HG03342 (cell line): ENCODE results near the gene BICRA.

ENCODE experiments used
- ATAC-seq: cut with Tn5 transposase; IDR thresholded peaks from one replicate; pipeline ENCODE4 v1.9.1; 2021; ENCODE audit warnings: mild to moderate bottlenecking, moderate library complexity; ENCODE audit not compliant: unreplicated experiment

BICRA gene

DNA sequence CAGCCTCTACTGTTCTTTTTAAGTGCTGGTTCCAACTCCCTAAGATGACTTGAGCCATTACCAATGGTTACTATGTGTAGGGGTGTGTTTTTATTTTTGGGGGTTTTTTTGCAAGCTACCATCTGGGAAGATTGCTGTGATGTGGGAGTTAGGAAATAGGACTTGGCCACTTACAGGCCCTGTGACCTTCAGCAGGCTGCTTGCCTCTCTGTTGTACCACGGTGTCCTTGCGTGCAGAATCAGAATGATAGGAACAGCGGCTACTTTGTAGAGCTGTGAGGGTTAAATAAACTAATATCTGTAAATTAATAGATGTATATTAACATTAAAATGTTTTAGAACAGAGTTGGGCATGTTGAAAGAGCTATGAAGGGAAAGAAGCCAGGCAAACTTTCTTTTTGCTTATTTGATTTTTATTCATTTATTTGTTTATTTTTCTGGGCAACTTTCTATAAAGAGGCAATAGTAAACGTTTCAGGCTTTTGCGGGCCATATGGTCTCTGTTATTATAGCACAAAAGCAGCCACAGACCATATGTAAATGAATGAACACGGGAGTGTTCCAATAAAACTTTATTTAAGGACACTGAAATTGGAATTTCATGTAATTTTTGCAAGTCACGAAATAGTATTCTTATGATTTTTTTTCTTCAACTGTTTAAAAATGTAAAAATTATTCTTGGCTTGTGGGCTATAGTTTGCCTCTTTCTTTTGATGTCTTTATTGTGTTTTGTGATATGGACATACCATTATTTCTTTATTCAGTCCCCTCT lies 77.9 kb downstream of the BICRA start:
- ATAC-seq = no peak

DNA sequence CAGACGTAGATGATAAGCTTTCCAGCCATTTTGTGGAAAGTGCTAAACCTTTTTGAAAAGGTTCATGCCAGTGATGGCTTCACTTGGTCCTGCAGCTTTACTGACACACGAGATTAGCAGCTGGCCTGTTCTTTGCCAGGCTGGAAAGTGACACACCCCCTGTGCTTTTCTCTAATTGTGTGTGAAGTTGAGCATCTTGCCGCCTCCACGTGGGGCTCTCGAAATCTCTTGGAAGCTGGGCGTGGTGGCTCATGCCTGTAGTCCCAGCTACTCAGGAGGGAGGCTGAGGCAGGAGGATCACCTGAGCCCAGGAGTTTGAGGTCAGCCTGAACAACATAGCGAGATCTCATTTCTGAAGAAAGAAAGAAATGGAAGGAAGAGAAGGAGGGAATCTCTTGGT lies 79.0 kb downstream of the BICRA start:
- no peak for ATAC-seq

DNA sequence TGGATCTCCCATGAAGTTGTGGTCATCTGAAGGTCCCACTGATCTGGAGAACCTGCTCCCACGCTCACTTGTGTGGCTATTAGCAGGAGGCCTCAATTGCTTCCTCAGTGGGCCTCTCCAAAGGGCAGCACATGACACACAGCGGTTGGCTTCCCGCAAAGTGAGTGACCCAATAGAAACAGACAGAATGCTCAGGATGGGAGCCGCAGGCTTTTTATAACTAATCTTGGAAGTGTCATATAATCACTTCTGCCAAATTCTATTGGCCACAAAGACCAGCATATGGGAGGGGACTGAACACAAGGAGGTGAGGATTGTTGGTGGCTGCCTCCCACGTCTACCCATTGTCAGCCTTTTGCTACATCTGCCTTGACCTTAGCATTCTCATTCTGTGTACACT lies 82.2 kb downstream of the BICRA start:
- no peak for ATAC-seq

DNA sequence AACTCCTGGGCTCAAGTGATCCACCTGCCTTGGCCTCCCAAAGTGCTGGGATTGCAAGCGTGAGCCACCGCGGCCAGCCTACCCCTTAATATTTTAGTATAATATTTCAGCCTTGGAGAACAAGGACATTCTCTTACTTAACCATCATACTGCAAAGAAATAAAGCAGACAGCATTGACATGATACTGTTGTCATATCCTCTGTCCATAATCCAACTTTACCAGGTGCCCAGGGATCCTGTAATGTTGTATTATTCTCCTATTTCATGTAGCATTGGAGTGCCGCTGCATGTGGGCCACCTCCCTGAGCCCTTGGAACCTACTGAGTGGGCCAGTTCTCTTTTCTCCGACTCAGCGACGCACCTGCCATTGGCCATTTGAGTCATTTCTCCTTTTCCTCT lies 82.8 kb downstream of the BICRA start:
- no peak for ATAC-seq

DNA sequence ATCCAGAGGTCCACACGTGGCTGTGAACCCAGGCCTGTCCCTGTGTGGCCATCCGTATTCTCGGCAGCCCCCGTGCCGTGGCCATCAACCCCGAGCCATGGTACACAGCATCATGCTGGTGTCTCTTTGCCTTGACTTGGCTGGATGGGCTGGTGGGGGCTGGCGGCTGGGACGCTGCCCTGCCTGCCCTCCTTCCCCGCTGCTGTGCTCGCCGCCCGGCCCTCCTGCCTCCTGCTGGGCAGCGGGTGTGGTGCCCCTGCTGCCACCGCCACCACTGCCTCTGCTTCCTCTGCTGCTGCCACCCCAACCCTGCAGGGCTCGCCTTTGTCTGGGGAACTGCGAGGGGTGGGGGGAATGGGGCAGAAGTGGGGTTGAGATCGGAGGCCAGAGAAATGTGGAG lies 84.6 kb downstream of the BICRA start:
- ATAC-seq = no peak

DNA sequence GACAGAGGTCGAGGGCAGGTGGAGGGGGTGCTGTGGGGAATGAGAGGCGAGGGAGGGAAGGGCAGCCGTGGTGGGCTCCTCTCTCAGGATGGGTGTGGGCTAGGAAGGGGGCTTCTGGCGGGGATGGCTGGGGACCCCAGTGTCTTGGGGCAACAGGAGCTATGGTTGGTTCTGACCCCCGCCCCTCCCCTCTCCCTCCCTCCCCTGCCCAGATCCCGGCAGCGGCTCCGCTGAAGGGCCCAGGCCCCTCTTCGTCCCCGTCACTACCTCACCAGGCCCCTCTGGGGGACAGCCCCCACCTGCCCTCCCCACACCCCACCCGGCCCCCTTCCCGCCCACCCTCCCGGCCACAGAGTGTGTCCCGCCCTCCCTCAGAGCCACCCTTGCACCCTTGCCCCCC lies 85.0 kb downstream of the BICRA start:
- no peak for ATAC-seq

DNA sequence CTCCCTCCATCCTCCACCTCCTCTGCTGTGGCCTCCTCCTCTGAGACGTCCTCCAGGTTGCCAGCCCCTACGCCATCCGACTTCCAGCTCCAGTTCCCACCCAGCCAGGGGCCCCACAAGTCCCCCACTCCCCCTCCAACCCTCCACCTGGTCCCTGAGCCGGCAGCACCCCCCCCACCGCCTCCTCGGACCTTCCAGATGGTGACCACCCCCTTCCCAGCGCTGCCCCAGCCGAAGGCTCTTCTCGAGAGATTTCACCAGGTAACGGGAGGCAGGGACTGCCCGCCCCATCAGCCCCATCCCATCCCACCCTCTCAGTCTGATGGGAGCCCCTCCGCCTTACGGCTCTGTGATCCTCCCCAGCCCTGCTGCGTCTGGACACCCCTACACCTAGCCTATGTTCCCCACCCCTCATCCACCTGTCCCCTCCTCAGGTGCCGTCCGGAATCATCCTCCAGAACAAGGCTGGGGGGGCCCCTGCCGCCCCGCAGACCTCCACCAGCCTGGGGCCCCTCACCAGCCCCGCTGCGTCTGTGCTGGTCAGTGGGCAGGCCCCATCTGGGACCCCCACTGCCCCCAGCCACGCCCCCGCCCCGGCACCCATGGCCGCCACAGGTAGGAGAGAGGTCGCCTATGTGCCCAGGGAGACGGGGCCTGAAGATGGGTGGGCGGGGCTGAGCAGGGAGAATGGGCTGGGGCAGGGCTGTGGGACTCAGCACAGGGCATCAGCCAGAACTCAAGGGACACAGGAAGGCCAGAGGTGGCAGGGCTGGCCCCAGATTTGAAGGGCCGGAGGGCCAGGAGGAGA lies 85.7 kb downstream of the BICRA start:
- no peak for ATAC-seq

DNA sequence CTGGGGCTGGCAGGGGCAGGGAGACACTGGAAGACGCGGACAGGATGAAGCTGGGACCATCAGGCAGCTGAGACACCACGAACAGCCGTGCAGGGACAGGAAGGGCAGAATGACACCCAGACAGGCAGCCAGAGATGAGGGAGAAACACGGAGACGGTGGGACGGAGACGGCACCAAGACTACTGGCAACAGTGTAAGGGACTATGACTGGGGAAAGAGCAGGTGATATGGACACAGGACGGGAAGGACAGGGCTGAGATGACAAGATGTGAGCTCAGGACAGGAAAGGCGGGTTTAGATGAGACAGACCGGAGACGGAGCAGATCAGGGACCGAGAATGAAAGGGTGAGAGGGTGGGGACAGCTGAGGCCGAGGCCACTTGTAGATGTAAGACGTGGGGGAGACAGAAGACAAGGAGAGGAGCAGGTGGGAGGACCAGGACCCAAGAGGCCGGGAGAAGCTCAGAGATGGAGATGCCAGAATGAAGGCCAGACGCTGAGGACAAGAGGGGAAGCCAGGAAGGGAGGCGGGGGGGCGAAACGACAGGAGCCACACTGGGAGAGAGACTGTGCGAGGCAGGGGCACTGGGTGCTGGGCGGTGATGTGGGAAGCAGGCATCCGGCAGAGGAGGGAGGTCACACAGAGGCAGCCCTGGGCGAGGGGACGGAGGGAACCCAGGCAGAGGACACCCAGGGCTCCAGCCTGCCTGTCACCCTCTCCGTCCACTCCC lies 86.8 kb downstream of the BICRA start:
- ATAC-seq = no peak

DNA sequence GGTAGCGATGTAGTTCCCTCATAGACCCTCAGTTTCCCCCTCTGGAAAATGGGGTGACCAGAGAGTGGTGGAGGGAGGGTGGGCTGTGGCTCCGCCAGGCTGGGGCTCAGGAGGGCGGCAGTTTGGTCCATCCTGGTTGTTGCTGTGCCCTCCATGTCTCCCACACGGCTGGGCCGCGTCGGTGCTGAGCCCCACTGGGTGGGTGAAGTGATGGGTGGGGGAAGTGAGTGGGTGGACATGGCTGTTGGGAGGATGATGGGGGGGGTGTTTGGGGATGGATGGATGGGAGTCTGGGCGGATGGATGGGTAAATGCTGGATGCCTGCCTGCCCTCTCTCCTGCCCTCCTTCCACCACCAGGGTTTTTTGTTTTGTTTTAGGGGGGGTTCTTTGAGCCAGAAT lies 87.7 kb downstream of the BICRA start:
- no peak for ATAC-seq

DNA sequence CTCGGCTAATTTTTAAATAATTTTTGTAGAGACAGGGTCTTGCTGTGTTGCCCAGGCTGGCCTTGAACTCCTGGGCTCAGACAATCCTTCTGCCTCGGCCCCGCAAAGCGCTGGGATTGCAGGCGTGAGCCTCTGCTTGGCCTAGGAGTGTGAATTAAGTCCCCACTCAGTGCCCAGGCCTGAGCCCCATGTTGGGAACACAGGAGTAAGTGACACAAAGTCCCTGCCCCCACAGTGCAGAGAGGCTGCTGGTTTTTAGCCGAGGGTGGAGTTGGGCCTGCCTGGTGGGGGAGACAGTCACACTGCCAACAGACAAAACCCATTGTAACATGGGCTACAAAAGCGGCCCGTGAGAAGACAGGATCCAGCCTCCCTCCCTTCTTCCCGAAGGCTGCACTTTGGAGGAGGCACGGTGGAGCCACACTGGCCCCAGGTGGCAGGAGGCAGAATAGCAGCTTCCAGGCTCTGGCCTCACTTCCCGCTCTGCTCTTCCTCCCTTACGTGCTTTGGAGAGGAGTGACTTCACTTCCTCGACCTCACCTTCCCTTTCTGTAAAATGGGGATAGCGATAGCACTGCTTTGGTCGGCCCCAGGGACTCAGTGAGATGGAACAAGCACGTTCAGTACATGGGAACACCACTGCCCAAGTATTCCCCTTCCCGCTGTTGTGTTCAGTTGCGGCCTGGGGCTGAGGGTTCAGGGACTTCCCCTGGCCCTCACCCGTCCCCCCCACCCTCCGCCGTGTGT lies 89.1 kb downstream of the BICRA start:
- no peak for ATAC-seq

DNA sequence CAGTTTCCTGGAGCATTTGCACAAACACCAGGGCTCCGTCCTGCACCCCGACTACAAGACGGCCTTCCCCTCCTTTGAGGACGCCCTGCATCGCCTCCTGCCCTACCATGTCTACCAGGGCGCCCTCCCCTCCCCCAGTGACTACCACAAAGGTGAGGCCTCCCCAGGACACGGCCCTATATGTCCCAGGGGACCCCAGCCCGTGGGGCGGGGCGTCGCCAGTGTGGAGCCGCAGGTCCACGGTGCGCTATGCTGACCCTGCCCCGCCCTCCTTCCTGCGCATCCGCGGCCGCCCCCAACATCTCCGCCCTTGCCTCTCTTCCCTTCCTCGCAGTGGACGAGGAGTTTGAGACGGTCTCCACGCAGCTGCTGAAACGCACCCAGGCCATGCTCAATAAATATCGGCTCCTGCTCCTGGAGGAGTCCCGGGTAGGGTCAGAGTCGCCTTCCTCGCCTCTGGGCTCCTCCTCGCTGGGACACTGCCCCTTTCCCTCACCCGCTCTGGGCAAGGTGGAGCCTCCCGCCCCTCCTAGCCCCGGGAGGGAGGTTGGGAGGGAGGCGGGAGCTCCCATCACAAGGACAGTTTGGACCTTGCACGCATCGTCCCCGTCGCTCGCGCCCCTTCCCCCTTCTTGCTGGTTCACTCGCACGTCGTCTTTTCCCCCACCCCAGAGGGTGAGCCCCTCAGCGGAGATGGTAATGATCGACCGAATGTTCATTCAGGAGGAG lies 89.9 kb downstream of the BICRA start:
- ATAC-seq = no peak

DNA sequence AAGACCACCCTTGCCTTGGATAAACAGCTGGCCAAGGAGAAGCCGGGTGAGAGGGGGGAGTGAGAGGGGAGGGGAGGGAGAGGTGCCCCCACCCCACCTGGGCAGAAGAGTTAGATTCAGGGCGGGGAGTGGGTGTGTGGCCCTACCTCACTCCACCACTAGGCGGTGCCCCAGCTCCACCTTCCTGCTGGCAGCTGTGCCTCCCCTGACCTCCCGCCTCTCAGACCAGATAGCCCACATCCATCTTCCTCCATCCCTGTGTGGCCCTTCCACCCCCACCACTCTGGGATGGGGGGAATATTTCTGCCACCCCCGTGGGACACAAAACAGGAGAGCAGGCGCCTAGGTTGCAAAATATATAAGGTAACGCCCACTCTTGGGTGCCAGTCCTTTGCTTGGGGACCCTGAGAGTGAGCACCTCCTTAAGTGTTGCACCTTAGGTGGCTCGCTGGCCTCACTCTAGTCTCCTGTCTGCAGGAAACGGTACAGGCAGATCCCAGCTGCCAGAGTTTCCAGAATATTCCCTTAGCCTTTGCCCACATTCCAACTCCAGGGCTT lies 90.5 kb downstream of the BICRA start:
- ATAC-seq = no peak

DNA sequence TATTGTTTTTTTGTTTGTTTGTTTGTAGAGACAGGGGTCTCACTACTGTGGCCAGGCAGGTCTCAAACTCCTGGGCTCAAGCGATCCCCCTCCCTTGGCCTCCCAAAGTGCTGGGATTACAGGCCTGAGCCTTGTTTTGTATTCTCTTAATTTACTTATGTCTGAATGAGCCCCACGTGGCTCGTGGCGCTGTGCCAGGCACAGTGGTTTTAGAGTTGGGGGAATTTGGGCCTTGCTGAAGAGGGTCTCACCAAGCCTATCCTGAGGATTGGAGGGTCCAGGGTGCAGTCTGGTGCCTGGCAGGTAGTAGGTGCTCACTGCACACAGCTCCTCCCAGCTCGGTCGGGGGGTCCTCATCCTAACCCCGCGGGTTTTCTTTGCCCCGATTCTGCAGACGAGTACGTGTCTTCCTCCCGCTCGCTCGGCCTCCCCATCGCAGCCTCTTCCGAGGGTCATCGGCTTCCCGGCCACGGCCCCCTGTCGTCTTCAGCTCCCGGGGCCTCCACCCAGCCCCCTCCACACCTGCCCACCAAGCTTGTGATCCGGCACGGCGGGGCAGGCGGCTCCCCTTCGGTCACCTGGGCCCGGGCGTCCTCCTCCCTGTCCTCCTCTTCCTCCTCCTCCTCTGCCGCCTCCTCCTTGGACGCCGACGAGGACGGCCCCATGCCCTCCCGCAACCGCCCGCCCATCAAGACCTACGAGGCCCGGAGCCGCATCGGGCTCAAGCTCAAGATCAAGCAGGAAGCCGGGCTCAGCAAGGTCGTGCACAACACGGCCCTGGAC lies 92.2 kb downstream of the BICRA start:
- ATAC-seq = no peak

DNA sequence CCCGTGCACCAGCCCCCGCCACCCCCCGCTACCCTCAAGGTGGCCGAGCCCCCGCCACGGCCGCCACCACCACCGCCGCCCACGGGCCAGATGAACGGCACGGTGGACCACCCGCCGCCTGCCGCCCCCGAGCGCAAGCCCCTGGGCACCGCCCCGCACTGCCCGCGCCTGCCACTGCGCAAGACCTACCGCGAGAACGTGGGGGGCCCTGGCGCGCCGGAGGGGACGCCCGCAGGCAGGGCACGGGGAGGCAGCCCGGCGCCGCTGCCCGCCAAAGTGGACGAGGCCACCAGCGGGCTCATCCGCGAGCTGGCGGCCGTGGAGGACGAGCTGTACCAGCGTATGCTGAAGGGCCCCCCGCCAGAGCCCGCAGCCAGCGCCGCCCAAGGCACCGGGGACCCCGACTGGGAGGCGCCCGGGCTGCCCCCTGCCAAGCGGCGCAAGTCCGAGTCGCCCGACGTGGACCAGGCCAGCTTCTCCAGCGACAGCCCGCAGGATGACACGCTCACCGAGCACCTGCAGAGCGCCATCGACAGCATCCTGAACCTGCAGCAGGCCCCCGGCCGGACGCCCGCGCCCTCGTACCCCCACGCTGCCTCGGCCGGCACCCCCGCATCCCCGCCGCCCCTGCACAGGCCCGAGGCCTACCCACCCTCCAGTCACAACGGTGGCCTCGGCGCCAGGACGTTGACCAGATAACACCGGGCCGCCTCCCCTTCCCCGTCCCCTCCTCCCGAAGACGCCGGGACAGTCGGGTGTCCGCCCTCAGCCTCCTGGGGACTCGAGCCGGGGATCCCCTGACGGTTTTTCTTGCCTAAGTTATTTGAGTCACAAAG lies 93.0 kb downstream of the BICRA start:
- ATAC-seq = no peak

DNA sequence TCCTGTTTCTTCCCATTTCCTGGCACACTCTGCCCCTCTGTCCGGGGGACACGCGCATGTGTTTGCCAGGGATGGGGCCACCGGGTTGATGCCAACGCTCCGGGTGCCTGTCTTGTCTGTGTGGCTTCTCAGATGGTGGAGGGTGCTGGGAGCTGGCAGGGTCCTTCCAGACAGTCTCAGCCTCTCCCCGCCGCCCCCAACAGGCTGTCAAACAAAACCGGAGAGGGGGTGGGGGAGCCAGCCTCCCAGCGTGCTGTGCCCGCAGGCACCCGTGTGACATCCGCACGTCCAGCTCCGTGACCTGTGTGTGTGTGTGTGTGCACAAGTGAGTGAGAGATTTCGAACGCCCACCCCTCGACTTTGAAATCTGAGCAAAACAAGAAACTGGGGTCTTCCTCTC lies 93.7 kb downstream of the BICRA start:
- no peak for ATAC-seq

DNA sequence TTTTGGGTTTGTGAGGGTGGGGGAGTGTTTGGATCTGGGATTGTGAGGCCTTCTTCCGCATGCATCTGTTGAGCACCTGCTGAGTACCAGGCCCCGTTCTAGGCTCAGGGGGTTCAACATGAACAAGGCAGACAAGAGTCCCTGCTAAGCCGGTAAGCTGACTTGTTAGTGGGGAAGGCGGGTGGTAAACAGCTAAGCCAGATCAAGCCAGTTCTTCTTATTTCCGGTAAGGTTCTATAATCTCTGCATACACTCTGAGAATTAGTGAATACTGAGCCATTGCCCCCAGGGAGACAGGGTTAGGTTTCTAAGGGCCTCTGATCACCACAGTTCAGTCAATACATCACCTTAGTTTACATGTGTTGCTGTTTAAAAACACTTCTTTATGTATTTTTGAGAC lies 94.4 kb downstream of the BICRA start:
- ATAC-seq = no peak

DNA sequence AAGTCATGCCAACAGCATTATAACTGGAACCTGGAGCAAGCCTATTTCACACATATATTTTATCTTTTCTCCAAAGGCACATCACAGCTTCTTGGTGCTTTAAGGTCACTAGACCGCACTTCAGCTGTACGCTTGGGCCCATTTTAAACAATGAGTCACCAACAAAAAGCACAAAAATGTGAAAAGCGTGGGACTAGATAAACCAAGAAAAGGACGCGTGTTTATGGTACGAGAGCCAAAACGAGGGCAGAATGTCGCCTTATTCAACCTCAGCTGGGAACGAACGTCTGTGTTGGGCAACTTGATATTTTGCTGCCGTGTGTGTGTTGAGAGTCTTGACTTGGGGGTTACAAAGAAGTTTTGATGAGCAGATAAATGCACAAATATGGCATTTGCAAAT lies 95.1 kb downstream of the BICRA start:
- ATAC-seq = no peak

DNA sequence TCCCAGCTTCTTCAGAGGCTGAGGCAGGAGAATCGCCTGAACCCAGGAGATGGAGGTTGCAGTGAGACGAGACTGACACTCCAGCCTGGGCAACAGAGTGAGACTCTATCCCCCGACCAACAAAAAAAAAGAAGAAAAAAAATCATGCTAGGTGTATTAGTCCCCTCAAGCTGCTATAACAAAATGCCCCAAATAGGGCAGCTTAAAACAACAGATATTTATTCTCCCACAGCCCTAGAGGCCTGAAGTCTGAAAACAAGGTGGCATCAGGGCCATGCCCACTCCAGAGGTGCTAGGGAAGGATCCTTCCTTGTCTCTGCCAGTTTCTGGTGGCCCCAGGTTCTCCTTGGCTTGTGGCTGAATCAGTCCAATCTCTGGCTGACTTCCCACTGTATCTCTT lies 95.7 kb downstream of the BICRA start:
- ATAC-seq = no peak
